ENCODE data around the gene PGGHG. TPM values are rescaled to one million over a fixed set of nuclear protein-coding genes. Genes with fewer than 3 reads are reported as not detected.

Gene PGGHG
- polyA plus RNA-seq, 1 experiment, result 4.0 TPM

- no peak for TF ChIP-seq CTCF (IDR thresholded peaks at IDR 0.05; ENCODE audit: low read depth, low read length)
- ChIA-PET POLR2A (interaction anchor here (1.2 kb wide), 1 partner anchor 106 kb away, joined by 4 read pairs; no protein-coding TSS in a partner anchor), CTCF (interaction anchor here (1.5 kb wide), 1 partner anchor 198 kb away, joined by 4 read pairs; no protein-coding TSS in a partner anchor)
- DNase-seq (ENCODE audit: low read depth, low spot score), result no peak
- H3K4me3 ChIP-seq (ENCODE audit: low read depth, low read length), result no peak overlapping the region
- no peak overlapping the region for H3K27ac ChIP-seq (ENCODE audit: low read depth, low read length)
- no peaks in the 10 kb centered on the region for H3K27me3 ChIP-seq (ENCODE audit: control insufficient read depth, insufficient read depth, low read length)
- H3K9me3 ChIP-seq (ENCODE audit: control insufficient read depth, insufficient read depth, low read length), result no peaks in the 10 kb centered on the region
Measured at GRCh38 chr11:249062-249461, 39.9 kb upstream of the PGGHG start.

GRCh38 chr11:250274-250673, 38.7 kb upstream of the PGGHG start:
- POLR2A ChIA-PET, result interaction anchor here (0.9 kb wide), 1 partner anchor 18 kb away, joined by 3 read pairs; no protein-coding TSS in a partner anchor
- no peak for TF ChIP-seq CTCF (IDR thresholded peaks at IDR 0.05; ENCODE audit: low read depth, low read length)

DNA sequence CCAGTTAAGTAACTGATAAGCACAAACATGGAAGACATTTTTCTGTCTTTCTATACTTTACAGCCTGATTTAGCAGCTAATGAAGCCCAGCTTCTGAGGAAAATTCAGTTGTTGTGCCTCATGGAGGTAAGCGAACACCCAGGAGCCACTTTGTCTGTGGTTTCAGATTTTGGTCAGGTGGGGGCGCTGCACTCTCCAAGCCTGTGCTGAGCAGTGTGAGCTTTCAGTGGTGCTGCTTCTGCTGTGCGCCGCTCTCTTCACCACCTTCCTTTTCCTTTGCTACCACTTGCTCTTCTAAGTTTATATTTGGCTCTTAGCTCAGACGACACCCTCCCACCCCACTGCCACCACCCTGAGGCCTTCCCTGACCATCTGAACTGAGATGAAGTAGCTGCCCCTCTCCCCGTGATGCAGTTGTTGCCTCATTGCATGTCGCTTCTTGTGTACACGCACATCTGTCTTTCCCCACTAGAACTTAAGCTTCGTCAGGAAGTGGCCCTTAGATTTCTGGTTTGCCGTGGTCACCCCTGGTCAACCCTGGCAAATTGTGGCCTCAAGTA, 38.1 kb upstream of the PGGHG start:
- Histone ChIP-seq H3K27me3 (ENCODE audit: control insufficient read depth, insufficient read depth, low read length) (no peaks in the 10 kb centered on the region), H3K9me3 (ENCODE audit: control insufficient read depth, insufficient read depth, low read length) (no peaks in the 10 kb centered on the region), H3K27ac (ENCODE audit: low read depth, low read length) (no peak overlapping the region), H3K4me3 (ENCODE audit: low read depth, low read length) (no peak overlapping the region)
- POLR2A ChIA-PET, result interaction anchor here (0.9 kb wide), 1 partner anchor 17 kb away, joined by 3 read pairs; no protein-coding TSS in a partner anchor
- CTCF ChIA-PET, result interaction anchor here (0.6 to 2.5 kb wide), 15 partner anchors 9 to 198 kb away, joined by 3 to 51 read pairs (median 4); partner anchors contain the start of genes B4GALNT4, PSMD13 and SIGIRR
- no peak for DNase-seq (ENCODE audit: low read depth, low spot score)
- peak; percentile 62 for TF ChIP-seq CTCF (IDR thresholded peaks at IDR 0.05; ENCODE audit: low read depth, low read length)

More at GRCh38 chr11:250274-250673, 38.7 kb upstream of the PGGHG start:
- DNase-seq (ENCODE audit: low read depth, low spot score), result no peak
- H3K27me3 ChIP-seq (ENCODE audit: control insufficient read depth, insufficient read depth, low read length), result no peaks in the 10 kb centered on the region
- H3K9me3 ChIP-seq (ENCODE audit: control insufficient read depth, insufficient read depth, low read length), result no peaks in the 10 kb centered on the region
- no peak overlapping the region for H3K27ac ChIP-seq (ENCODE audit: low read depth, low read length)
- CTCF ChIA-PET, result interaction anchor here (0.8 to 2.5 kb wide), 13 partner anchors 10 to 198 kb away, joined by 3 to 51 read pairs (median 4); partner anchors contain the start of genes B4GALNT4, PSMD13 and SIGIRR
- no peak overlapping the region for H3K4me3 ChIP-seq (ENCODE audit: low read depth, low read length)

GRCh38 chr11:251550-251949, 37.4 kb upstream of the PGGHG start:
- POLR2A ChIA-PET, result no interaction called here

More at GRCh38 chr11:251550-251949, 37.4 kb upstream of the PGGHG start:
- no peak overlapping the region for H3K4me3 ChIP-seq (ENCODE audit: low read depth, low read length)
- no peaks in the 10 kb centered on the region for H3K27me3 ChIP-seq (ENCODE audit: control insufficient read depth, insufficient read depth, low read length)
- no peaks in the 10 kb centered on the region for H3K9me3 ChIP-seq (ENCODE audit: control insufficient read depth, insufficient read depth, low read length)
- H3K27ac ChIP-seq (ENCODE audit: low read depth, low read length), result peak overlapping the region; percentile 39
- CTCF ChIA-PET, result interaction anchor here (0.6 to 2.5 kb wide), 11 partner anchors 8 to 197 kb away, joined by 3 to 51 read pairs (median 6); partner anchors contain the start of genes PSMD13 and SIGIRR
- no peak for TF ChIP-seq CTCF (IDR thresholded peaks at IDR 0.05; ENCODE audit: low read depth, low read length)
- DNase-seq (ENCODE audit: low read depth, low spot score), result no peak

All from AG04450 (cell line).